ENCODE data around the gene ZNF536. TPM values are rescaled to one million over a fixed set of nuclear protein-coding genes. Genes with fewer than 3 reads are reported as not detected.

Gene ZNF536
- total RNA-seq, 1 donor from 2014 or later: 0.43 TPM

DNA sequence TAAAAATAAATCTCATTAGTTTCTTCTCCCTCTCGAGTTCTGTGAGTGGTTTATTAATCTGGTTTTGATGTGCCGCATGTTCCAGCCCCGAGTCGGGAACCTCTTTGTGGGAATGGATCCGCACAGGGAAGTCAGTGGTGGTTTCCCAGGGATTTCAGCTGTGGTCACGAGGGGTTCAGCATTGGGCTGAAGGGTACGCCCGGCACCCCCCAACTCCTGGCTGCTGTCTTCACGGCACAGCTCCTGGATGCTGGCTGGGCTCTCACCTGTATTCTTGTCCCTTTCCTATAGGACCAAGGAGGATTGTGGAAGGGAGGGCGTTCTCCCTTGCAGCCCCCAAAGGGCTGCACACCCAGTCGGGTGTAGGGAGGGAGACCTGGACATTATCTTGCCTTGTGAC, 167.8 kb downstream of the ZNF536 start:
- peaks cover 4% of the 10 kb centered on the region for H3K9me3 ChIP-seq (ENCODE audit: insufficient read depth, low read depth, low read length)
- H3K79me2 ChIP-seq (ENCODE audit: insufficient read depth, low read length): no peaks in the 10 kb centered on the region
- Mint-ChIP-seq H3K4me3 (ENCODE audit: unreplicated experiment) (no peak overlapping the region), H3K9me3 (ENCODE audit: unreplicated experiment) (peaks cover 6% of the 10 kb centered on the region), H3K4me1 (ENCODE audit: low read depth, unreplicated experiment) (no peaks in the 10 kb centered on the region), H3K36me3 (ENCODE audit: low read depth, unreplicated experiment) (no peaks in the 10 kb centered on the region), H3K27ac (ENCODE audit: unreplicated experiment) (no peak overlapping the region), H3K27me3 (ENCODE audit: low read depth, unreplicated experiment) (peaks cover 39% of the 10 kb centered on the region)
- H2AFZ ChIP-seq (ENCODE audit: low read depth, low read length): no peak overlapping the region
- no peak for FAIRE-seq
- H3K4me1 ChIP-seq (ENCODE audit: insufficient read depth, low read length): no peaks in the 10 kb centered on the region
- no peaks in the 10 kb centered on the region for H4K20me1 ChIP-seq (ENCODE audit: insufficient read depth, low read length)
- no peak for TF ChIP-seq EZH2 (IDR thresholded peaks at IDR 0.05; ENCODE audit: insufficient read depth, low read length)
- TF ChIP-seq, protein P1, sequence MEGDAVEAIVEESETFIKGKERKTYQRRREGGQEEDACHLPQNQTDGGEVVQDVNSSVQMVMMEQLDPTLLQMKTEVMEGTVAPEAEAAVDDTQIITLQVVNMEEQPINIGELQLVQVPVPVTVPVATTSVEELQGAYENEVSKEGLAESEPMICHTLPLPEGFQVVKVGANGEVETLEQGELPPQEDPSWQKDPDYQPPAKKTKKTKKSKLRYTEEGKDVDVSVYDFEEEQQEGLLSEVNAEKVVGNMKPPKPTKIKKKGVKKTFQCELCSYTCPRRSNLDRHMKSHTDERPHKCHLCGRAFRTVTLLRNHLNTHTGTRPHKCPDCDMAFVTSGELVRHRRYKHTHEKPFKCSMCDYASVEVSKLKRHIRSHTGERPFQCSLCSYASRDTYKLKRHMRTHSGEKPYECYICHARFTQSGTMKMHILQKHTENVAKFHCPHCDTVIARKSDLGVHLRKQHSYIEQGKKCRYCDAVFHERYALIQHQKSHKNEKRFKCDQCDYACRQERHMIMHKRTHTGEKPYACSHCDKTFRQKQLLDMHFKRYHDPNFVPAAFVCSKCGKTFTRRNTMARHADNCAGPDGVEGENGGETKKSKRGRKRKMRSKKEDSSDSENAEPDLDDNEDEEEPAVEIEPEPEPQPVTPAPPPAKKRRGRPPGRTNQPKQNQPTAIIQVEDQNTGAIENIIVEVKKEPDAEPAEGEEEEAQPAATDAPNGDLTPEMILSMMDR (IDR thresholded peaks at IDR 0.05; ENCODE audit: insufficient read depth, low read depth, low read length): no peak
- DNase-seq (ENCODE audit: low read depth): no peak
- no peak overlapping the region for H3K9ac ChIP-seq (ENCODE audit: low read length)
- no peak overlapping the region for H3K4me3 ChIP-seq (ENCODE audit: insufficient read depth, low read depth, low read length)
- H3K36me3 ChIP-seq (ENCODE audit: insufficient read depth, low read length): no peaks in the 10 kb centered on the region
- H3K27me3 ChIP-seq (ENCODE audit: insufficient read depth, low read length): no peaks in the 10 kb centered on the region
- H3K4me2 ChIP-seq (ENCODE audit: low read length): no peak overlapping the region
- H3K27ac ChIP-seq (ENCODE audit: low read depth, low read length): no peak overlapping the region

DNA sequence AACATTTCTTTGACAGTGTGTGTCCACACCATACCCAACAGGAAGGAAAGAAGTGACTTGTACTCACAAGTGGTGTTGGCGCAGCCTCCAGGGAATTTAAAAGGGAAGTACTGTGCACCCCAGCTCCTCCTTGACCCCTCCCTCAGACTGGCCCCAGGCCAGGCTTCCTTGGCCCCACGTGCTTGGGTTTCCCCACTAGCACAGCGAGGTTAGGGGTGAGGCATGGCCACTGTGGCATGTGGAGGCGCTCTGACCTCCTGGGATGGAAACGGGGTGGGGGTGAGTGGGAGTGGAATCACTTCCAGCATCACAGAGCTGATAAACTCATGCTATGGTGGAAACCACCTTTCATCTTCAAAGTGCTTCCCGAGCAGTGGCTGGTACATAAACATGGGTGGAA, 168.6 kb downstream of the ZNF536 start:
- Mint-ChIP-seq H3K4me1 (ENCODE audit: low read depth, unreplicated experiment) (no peaks in the 10 kb centered on the region), H3K27me3 (ENCODE audit: low read depth, unreplicated experiment) (peaks cover 37% of the 10 kb centered on the region), H3K9me3 (ENCODE audit: unreplicated experiment) (peaks cover 6% of the 10 kb centered on the region), H3K27ac (ENCODE audit: unreplicated experiment) (no peak overlapping the region), H3K36me3 (ENCODE audit: low read depth, unreplicated experiment) (no peaks in the 10 kb centered on the region), H3K4me3 (ENCODE audit: unreplicated experiment) (no peak overlapping the region)
- Histone ChIP-seq H3K4me2 (ENCODE audit: low read length) (no peak overlapping the region), H3K36me3 (ENCODE audit: insufficient read depth, low read length) (no peaks in the 10 kb centered on the region), H2AFZ (ENCODE audit: low read depth, low read length) (no peak overlapping the region), H3K9ac (ENCODE audit: low read length) (no peak overlapping the region), H3K79me2 (ENCODE audit: insufficient read depth, low read length) (no peaks in the 10 kb centered on the region), H4K20me1 (ENCODE audit: insufficient read depth, low read length) (no peaks in the 10 kb centered on the region), H3K4me1 (ENCODE audit: insufficient read depth, low read length) (no peaks in the 10 kb centered on the region), H3K27me3 (ENCODE audit: insufficient read depth, low read length) (no peaks in the 10 kb centered on the region), H3K27ac (ENCODE audit: low read depth, low read length) (no peak overlapping the region), H3K4me3 (ENCODE audit: insufficient read depth, low read depth, low read length) (no peak overlapping the region), H3K9me3 (ENCODE audit: insufficient read depth, low read depth, low read length) (peaks cover 4% of the 10 kb centered on the region)
- no peak for DNase-seq (ENCODE audit: low read depth)
- TF ChIP-seq EZH2 (IDR thresholded peaks at IDR 0.05; ENCODE audit: insufficient read depth, low read length): no peak
- TF ChIP-seq, protein P1 (IDR thresholded peaks at IDR 0.05; ENCODE audit: insufficient read depth, low read depth, low read length): no peak
- FAIRE-seq: no peak

DNA sequence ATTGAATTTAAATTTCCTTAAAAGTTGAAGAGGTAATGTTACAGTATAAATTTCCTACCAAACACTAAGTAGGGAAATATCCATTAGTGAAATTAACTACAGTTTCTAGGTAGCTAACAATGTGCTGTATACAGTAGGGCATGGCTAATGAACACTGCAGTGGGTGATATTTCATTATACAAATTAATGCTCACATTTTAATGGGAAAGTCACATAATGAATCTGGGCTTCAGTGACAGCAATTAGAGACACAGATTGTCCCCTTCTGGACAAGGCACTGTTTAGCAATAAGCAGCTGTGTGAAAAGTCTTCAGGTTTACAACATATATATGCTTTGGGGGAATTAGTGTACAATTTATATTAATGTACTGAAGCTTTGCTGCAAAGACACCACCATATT, 169.4 kb downstream of the ZNF536 start:
- H3K9ac ChIP-seq (ENCODE audit: low read length): no peak overlapping the region
- no peak overlapping the region for H3K4me3 ChIP-seq (ENCODE audit: insufficient read depth, low read depth, low read length)
- H3K27ac ChIP-seq (ENCODE audit: low read depth, low read length): no peak overlapping the region
- no peak for FAIRE-seq
- no peaks in the 10 kb centered on the region for H3K36me3 ChIP-seq (ENCODE audit: insufficient read depth, low read length)
- Mint-ChIP-seq H3K4me3 (ENCODE audit: unreplicated experiment) (no peak overlapping the region), H3K36me3 (ENCODE audit: low read depth, unreplicated experiment) (no peaks in the 10 kb centered on the region), H3K27ac (ENCODE audit: unreplicated experiment) (no peak overlapping the region), H3K4me1 (ENCODE audit: low read depth, unreplicated experiment) (no peaks in the 10 kb centered on the region), H3K27me3 (ENCODE audit: low read depth, unreplicated experiment) (peaks cover 32% of the 10 kb centered on the region), H3K9me3 (ENCODE audit: unreplicated experiment) (peaks cover 6% of the 10 kb centered on the region)
- H2AFZ ChIP-seq (ENCODE audit: low read depth, low read length): no peak overlapping the region
- no peaks in the 10 kb centered on the region for H3K4me1 ChIP-seq (ENCODE audit: insufficient read depth, low read length)
- TF ChIP-seq, protein P1 (IDR thresholded peaks at IDR 0.05; ENCODE audit: insufficient read depth, low read depth, low read length): no peak
- no peak for TF ChIP-seq EZH2 (IDR thresholded peaks at IDR 0.05; ENCODE audit: insufficient read depth, low read length)
- H4K20me1 ChIP-seq (ENCODE audit: insufficient read depth, low read length): no peaks in the 10 kb centered on the region
- H3K4me2 ChIP-seq (ENCODE audit: low read length): no peak overlapping the region
- no peak for DNase-seq (ENCODE audit: low read depth)
- no peaks in the 10 kb centered on the region for H3K27me3 ChIP-seq (ENCODE audit: insufficient read depth, low read length)
- H3K79me2 ChIP-seq (ENCODE audit: insufficient read depth, low read length): no peaks in the 10 kb centered on the region
- H3K9me3 ChIP-seq (ENCODE audit: insufficient read depth, low read depth, low read length): peaks cover 4% of the 10 kb centered on the region

Measured in astrocyte (in vitro differentiated cells and primary cell).